ENCODE measurements around the gene EXOC6B.
"Not testable (repeated sequence)": the region's sequence is repeated elsewhere in the genome, so short reads cannot be mapped to it uniquely, and the experiment has no call there.

GRCh38 chr2:72641221-72641620 is 184.6 kb downstream of the EXOC6B start:
- TF ChIP-seq CTCF, POLR2A (IDR thresholded peaks at IDR 0.05): not testable (repeated sequence)
